Nephron (organoid): Measurements from ENCODE around the gene ALPI.
"Not testable (repeated sequence)": the region's sequence is repeated elsewhere in the genome, so short reads cannot be mapped to it uniquely, and the experiment has no call there.

ENCODE experiments used
- H3K27ac Mint-ChIP-seq, 3 experiments: 2 replicates each; pipeline ENCODE4 v1.8.0; 2020; ENCODE audit warnings: mixed read lengths in 3 of 3, mild to moderate bottlenecking in 2 of 3, moderate library complexity in 1 of 3
- H3K27me3 Mint-ChIP-seq: 2 replicates; pipeline ENCODE4 v1.8.0; 2021; ENCODE audit warnings: low read depth, mild to moderate bottlenecking, moderate library complexity, mixed read lengths
- H3K36me3 Mint-ChIP-seq: 2 replicates; pipeline ENCODE4 v1.8.0; 2020; ENCODE audit warnings: low read depth, mixed read lengths
- H3K4me1 Mint-ChIP-seq: 2 replicates; pipeline ENCODE4 v1.8.0; 2020; ENCODE audit warnings: mixed read lengths
- H3K4me3 Mint-ChIP-seq, 3 experiments: 2 replicates each; pipeline ENCODE4 v1.8.0; 2020; ENCODE audit warnings: mild to moderate bottlenecking in 3 of 3, mixed read lengths in 3 of 3, moderate library complexity in 2 of 3
- H3K9me3 Mint-ChIP-seq: 2 replicates; pipeline ENCODE4 v1.8.0; 2020; ENCODE audit warnings: mixed read lengths
- TF ChIP-seq, protein P1 (sequence below), 3 experiments: fragments of 200-600 bp; sonication (generic); IDR thresholded peaks; one replicate each; pipeline ENCODE4 v1.5.0; 2021; ENCODE audit warnings: antibody characterized with exemption in 3 of 3; ENCODE audit not compliant: unreplicated experiment in 3 of 3

ALPI gene

DNA sequence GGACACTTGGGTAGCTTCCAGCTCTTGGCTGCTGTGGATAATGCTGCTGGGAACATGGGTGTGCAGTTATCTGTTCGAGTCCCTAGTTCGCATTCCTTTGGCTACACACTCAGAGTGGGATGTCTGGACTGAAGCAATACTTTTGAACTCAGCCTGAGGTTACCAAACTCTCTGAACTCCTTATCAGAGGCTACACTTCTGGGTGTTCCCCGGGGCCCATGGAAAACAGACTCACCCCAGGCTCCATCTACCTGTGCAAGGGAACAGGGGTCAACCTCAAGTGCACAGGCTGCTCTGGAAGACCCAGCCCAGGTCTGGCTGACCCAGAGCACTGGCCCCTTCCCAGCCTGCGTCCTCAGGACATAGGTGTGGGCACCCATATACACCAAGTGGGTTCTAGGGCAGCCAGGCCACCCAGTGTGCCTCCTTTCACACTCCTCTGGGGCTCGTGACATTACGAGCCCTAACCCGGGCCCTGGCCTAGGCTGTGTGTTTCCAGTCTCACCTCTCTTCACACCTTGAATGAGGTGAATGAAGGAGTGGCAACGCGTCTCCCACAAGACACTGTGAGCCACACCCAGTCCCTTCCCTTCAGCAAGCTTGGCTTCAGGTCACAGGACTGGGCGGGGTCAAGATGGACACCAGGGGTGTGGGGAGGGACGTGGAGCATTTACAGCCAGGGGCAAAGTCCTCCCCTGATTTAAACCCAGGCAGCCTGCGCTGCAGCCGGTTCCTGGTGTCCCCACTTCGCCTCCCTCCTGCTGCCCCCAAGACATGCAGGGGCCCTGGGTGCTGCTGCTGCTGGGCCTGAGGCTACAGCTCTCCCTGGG is at the start of gene ALPI:
TSS of gene ALPI (plus strand) at position 728 of the 830 bp plus-strand sequence. CDS start at position 775, 47 bp downstream.
- peaks cover 29% of the 10 kb centered on the region for H3K27me3 Mint-ChIP-seq
- no peaks in the 10 kb centered on the region for H3K36me3 Mint-ChIP-seq
- H3K9me3 Mint-ChIP-seq = no peaks in the 10 kb centered on the region
- TF ChIP-seq, protein P1, sequence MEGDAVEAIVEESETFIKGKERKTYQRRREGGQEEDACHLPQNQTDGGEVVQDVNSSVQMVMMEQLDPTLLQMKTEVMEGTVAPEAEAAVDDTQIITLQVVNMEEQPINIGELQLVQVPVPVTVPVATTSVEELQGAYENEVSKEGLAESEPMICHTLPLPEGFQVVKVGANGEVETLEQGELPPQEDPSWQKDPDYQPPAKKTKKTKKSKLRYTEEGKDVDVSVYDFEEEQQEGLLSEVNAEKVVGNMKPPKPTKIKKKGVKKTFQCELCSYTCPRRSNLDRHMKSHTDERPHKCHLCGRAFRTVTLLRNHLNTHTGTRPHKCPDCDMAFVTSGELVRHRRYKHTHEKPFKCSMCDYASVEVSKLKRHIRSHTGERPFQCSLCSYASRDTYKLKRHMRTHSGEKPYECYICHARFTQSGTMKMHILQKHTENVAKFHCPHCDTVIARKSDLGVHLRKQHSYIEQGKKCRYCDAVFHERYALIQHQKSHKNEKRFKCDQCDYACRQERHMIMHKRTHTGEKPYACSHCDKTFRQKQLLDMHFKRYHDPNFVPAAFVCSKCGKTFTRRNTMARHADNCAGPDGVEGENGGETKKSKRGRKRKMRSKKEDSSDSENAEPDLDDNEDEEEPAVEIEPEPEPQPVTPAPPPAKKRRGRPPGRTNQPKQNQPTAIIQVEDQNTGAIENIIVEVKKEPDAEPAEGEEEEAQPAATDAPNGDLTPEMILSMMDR (IDR thresholded peaks at IDR 0.05; ENCODE audit: unreplicated experiment in 3 of 3) = no peak
- H3K4me3 Mint-ChIP-seq = no peak within 1 kb of the TSS
- no peaks in the 10 kb centered on the region for H3K4me1 Mint-ChIP-seq
- no peak within 1 kb of the TSS for H3K27ac Mint-ChIP-seq

- Mint-ChIP-seq H3K27ac (no peak within 1 kb of the TSS), H3K27me3 (peaks cover 34% of the 10 kb centered on the region), H3K4me1 (no peaks in the 10 kb centered on the region), H3K4me3 (no peak within 1 kb of the TSS), H3K9me3 (no peaks in the 10 kb centered on the region), H3K36me3 (no peaks in the 10 kb centered on the region)
- TF ChIP-seq, protein P1 (IDR thresholded peaks at IDR 0.05; ENCODE audit: unreplicated experiment in 3 of 3) = no peak
Observed at GRCh38 chr2:232406556-232407310, 49.2 kb upstream of the ALPI start, which contains the start of gene ALPG. Gene ALPG (plus strand): TSS chr2:232406844. CDS start chr2:232406895, 51 bp downstream.

- H3K9me3 Mint-ChIP-seq, H3K27ac Mint-ChIP-seq, H3K4me3 Mint-ChIP-seq, H3K4me1 Mint-ChIP-seq, H3K36me3 Mint-ChIP-seq: not testable (repeated sequence)
- peaks cover 31% of the 10 kb centered on the region for H3K27me3 Mint-ChIP-seq
Observed at GRCh38 chr2:232407428-232408150, 48.4 kb upstream of the ALPI start.

GRCh38 chr2:232408269-232408668 is 47.7 kb upstream of the ALPI start:
- not testable (repeated sequence) for H3K9me3 Mint-ChIP-seq, H3K4me1 Mint-ChIP-seq, H3K36me3 Mint-ChIP-seq, H3K27ac Mint-ChIP-seq, H3K4me3 Mint-ChIP-seq
- H3K27me3 Mint-ChIP-seq = peaks cover 32% of the 10 kb centered on the region

DNA sequence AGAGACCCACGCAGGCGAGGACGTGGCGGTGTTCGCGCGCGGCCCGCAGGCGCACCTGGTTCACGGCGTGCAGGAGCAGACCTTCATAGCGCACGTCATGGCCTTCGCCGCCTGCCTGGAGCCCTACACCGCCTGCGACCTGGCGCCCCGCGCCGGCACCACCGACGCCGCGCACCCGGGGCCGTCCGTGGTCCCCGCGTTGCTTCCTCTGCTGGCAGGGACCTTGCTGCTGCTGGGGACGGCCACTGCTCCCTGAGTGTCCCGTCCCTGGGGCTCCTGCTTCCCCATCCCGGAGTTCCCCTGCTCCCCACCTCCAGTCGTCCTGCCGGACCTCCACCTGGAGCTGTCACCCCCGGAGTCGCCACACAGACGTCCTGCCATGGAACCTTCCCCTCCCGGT is 46.3 kb upstream of the ALPI start:
- H3K36me3 Mint-ChIP-seq, H3K4me1 Mint-ChIP-seq, H3K27ac Mint-ChIP-seq, H3K4me3 Mint-ChIP-seq, H3K9me3 Mint-ChIP-seq: not testable (repeated sequence)
- H3K27me3 Mint-ChIP-seq = peaks cover 45% of the 10 kb centered on the region

- TF ChIP-seq, protein P1 (IDR thresholded peaks at IDR 0.05; ENCODE audit: unreplicated experiment in 3 of 3) = no peak
- Mint-ChIP-seq H3K9me3 (no peaks in the 10 kb centered on the region), H3K36me3 (no peaks in the 10 kb centered on the region), H3K4me3 (no peak overlapping the region), H3K27ac (no peak overlapping the region), H3K4me1 (no peaks in the 10 kb centered on the region), H3K27me3 (peaks cover 53% of the 10 kb centered on the region)
Observed at GRCh38 chr2:232410238-232410900, 45.6 kb upstream of the ALPI start.
